H1 (cell line): ENCODE results near the gene GJD3. TPM values are rescaled to one million over a fixed set of nuclear protein-coding genes. Genes with fewer than 3 reads are reported as not detected.

Experiments used
- BACH1 ChIP-seq: IDR thresholded peaks from 2 replicates; pipeline ENCODE4 v1.6.1; 2012; ENCODE audit warnings: low read length, improper control_type of control experiment
- CBX8 ChIP-seq: fragments of 300-800, 300-1000 bp; sonication (generic); IDR thresholded peaks from 2 replicates; pipeline ENCODE4 v1.7.1; 2016; ENCODE audit warnings: low read depth, low read length, borderline replicate concordance
- CHD7 ChIP-seq: fragments of 300-600 bp; sonication (generic); IDR thresholded peaks from 2 replicates; pipeline ENCODE4 v1.7.1; 2012; ENCODE audit warnings: low read length, moderate library complexity, mild to moderate bottlenecking, inconsistent platforms; ENCODE audit not compliant: insufficient replicate concordance
- NANOG ChIP-seq: IDR thresholded peaks from 2 replicates; pipeline ENCODE4 v1.6.1; 2011; ENCODE audit warnings: low read length, low read depth, mild to moderate bottlenecking, inconsistent platforms; ENCODE audit not compliant: insufficient read depth, poor library complexity, severe bottlenecking
- SUZ12 ChIP-seq: fragments of 200-600 bp; sonication (generic); IDR thresholded peaks from 2 replicates; pipeline ENCODE4 v1.6.1; 2012; ENCODE audit warnings: mild to moderate bottlenecking, inconsistent platforms, low read length, moderate library complexity, mixed read lengths
- polyA plus RNA-seq, 7 experiments: library from polyadenylated mRNA; depleted of rRNA in 3 of 7; stranded (reverse) in 5 of 7; unstranded in 2 of 7; fragments of >200 nt in 5 of 7; fragments of 200-250 nt in 2 of 7; gene quantifications; 1 replicate in 5 of 7; 2 replicates in 1 of 7; 4 replicates in 1 of 7; pipeline versions ENCODE4 v1.2.1 to v1.2.3, GENCODE V29; 2011 to 2013; ENCODE audit warnings: missing spikeins in 2 of 7, mixed read lengths in 2 of 7
- total RNA-seq: library from RNA; stranded (reverse); fragmentation: NEBNext Ultra II Directional; extraction: Animal tissue kit (Norgen Biotek cat#: 25700); gene quantifications from 2 replicates; pipeline ENCODE4 v1.2.1, GENCODE V29; 2021

GJD3 gene
- total and polyA plus RNA-seq, 2 of the 8 experiments (the other 6 are each of a cell fraction or from before 2014, with no cell fraction given), result 0.53 to 1.9 TPM

DNA sequence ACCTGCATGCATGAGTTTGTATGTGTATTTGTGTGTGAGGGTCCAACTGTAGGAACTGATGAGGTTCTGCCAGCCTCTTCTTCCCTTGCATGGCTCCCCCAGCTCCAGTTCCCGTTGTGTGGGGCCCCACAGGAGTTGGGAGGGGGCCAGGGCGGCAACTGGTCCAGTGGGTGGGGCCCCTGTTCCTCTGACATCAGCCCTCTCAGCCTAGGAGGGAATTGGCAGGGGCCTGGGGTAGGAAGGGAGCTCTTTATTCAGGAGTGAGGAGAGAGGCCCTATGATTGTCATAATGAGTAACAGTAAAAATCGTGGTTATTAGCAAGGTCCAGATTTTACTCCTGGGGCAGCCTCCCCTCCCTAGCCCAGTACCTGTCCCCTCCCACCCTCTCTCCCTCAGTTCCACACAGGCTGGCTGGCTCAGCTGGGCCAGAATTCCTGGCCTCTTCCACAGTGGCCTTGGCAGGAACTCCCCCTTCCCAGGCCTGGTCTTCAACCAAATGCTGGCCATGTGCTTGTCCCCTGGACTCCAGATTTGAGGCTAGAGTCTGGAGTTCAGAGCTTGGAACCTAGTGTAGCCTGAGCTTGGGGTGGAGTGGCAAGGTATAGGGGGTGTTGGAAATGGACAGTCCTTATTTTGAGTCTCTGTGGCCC is 36.7 kb downstream of the GJD3 start (continued):
- TF ChIP-seq CHD7 (no peak), SUZ12 (no peak), NANOG (no peak), CBX8 (no peak), BACH1 (no peak)
